SK-N-DZ (cell line): ENCODE data around the gene SOWAHD. TPM values are rescaled to one million over a fixed set of nuclear protein-coding genes. Genes with fewer than 3 reads are reported as not detected.
"Not testable (repeated sequence)": the region's sequence is repeated elsewhere in the genome, so short reads cannot be mapped to it uniquely, and the experiment has no call there.

ENCODE experiments used
- DNase-seq: peaks from one replicate; pipeline ENCODE4 v3.0.0-alpha.2; 2015; ENCODE audit warnings: low spot score
- polyA plus RNA-seq, 2 experiments: library from polyadenylated mRNA; depleted of rRNA; stranded (reverse); fragments of >200 nt; gene quantifications; 2 replicates each; pipeline ENCODE4 v1.2.3, GENCODE V29; 2014

The SOWAHD gene
- 0.64 TPM in 1 of 2 replicates, not detected in the other for polyA plus RNA-seq (2014; cell fraction: cytosol; rRNA removed)
- polyA plus RNA-seq (2014; cell fraction: nucleus; rRNA removed) = 0.09 TPM in 1 of 2 replicates, not detected in the other

- peak; percentile 37 for DNase-seq
Measured at GRCh38 chrX:119757979-119758730, at the start of gene SOWAHD. TSS of gene SOWAHD (plus strand) at chrX:119758588. CDS start at chrX:119758668, 80 bp downstream.

DNA sequence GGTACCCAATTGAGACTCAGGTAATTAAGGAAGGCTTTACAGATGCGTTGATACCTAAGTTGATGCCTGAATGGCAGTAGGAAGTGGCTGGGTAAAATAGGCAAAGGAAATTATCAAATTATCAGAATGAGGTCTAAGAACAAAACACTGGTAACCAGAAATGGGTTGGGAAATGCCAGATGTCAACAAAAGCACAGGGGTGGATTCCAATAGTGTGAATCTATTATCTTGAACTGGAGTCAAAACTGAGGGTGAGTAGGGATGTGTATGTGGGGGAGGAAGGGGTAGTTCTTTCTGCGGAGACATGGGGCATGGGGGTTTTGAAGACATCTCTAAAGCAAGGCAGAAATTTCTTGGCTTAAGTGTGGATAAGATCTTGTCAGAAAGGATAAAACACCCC, 49.5 kb upstream of the SOWAHD start:
- DNase-seq = no peak

DNA sequence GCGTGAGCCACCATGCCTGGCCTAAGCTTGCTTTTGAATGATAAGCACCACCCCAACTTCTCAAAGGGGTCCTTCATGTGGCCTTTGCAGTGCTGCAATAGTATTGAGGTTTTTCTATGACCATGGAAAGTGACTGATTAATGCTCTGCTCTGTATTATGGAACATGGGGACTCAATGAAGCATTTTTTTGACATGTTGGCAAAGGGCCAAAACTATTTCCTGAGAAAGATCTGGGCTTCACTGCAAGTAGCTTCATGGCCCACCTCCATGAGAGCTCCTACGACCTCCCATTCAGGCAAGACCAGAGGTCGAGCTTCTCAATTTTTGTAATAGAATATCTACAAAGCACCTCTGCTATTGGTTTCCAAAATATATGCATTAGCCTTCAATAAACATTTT, 48.8 kb upstream of the SOWAHD start:
- no peak for DNase-seq

DNA sequence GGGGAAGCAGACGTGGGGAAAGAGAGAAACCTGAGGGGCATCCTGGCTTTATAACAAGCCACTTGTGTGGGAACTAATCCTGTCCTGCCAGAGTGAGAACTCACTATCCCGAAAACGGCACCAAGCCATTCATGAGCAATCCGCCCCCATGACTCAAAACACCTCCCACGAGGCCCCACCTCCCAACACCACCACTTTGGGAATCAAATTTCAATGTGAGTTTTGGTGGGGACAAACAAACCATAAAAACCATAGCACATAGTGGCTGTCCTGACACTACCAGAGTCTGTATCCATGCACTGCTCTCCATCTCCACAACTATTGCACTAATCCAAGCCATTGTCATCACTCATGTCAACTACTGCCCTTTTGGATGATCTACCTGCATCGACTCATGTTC, 36.9 kb upstream of the SOWAHD start:
- DNase-seq = no peak

DNA sequence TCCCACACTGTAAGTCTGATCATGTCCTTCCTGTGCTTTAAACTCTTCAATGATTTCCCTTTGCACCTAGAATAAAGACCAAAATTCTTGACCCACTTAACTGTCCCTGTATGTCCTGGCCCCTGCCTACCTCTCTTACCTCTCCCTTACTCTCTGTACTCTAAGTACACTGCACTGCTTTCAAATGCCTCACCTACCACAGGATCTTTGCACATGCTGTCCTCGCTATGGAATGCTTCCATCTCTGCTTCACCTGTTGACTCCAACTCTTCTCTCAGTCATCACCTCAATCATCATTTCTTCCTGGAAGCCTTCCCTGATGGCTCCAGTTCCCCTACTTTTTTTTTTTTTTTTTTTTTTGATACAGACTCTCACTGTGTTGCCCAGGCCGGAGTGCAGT, 36.5 kb upstream of the SOWAHD start:
- no peak for DNase-seq

DNA sequence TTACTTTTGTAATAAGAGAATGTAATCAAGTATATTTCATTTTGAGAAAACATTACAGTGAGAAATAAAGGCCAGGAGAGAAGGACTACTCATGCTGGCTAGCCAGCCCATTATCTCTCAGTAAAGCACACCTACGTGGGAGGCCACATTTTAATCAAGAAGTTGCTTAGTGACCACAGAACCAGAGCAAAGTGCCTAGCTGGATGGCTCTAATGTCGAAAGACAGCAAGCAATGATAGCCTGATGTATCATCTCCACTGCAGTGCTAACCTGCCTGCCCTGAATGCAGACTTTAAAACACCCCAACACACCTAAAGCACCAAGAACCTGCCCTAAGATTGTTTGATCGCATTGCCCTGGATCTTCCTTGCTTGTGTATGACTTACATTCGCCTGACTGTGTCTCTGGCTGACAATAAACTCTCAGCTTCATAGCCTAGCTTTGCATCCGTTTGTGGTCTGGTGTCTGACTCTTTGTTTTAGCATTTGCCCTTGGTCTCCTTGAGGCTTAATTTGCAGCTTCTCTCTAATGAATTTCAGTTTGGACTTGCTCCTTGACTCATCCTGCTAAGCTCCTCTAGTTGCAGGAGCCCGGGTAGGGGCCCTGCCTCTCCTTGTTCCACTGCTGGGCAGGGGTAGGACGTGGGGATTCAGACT, 31.4 kb upstream of the SOWAHD start:
- no peak for DNase-seq

DNA sequence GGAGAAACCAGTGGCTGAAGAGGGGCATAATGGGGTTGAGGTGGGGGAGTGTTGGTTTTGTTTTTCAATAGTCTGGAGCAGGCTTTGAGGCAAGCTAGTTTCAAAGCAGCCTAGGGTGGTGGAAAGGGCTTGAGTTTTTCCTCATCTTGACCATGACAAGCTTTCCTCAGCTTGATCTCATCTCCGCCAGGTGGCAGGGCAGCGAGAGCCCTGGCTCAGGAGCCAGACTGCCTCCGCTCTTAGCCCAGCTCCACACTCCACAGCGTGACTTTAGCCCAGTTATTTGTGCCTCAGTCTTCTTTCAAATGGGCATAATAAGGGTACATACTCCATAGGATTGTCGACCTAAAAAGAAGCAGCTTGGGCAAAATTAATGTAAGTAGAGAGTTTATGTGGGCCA, 29.9 kb upstream of the SOWAHD start:
- DNase-seq = peak; percentile 41

GRCh38 chrX:119729408-119730201, 28.8 kb upstream of the SOWAHD start:
- DNase-seq = peak; percentile 46

- no peak for DNase-seq
Measured at GRCh38 chrX:119734897-119735339, 23.5 kb upstream of the SOWAHD start.

DNA sequence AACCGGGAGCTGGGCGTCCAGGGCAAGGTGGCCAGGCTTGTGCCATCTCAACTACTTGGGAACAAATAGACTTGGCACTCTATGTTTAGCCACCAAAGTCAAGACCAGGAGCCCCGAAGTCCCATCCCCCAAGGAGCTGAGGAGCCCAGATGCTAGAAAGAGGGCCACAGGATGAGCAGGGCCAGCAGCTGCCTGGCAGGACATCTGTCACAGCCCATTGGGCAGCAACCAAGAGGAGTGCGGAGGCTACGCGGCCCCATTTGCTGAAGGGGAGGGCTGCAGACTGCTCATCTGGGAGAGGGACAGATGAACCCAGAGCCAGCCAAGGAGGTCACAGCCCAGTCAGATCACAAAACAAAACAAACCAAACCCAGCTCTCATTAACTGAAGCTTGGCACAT, 22.9 kb upstream of the SOWAHD start:
- no peak for DNase-seq

DNA sequence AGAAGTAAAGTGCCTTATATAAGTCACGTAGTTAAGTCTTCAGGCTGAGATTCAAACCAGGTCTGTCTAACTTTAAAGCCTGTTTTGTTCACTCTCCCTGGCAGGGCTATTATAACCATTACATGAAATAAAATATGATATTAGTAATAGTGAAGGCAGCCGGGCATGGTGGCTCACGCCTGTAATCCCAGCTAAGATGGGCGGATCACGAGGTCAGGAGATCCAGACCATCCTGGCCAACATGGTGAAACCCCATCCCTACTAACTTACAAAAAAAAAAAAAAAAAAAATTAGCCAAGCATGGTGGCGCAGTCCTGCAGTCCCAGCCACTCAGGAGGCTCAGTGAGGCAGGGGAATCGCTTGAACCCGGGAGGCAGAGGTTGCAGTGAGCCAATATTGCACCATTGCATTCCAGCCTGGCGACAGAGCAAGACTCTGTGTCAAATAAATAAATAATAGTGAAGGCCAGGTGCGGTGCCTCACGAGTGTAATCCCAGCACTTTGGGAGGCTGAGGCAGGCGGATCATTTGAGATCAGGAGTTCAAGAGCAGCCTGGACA, 22.1 kb upstream of the SOWAHD start:
- no peak for DNase-seq

DNA sequence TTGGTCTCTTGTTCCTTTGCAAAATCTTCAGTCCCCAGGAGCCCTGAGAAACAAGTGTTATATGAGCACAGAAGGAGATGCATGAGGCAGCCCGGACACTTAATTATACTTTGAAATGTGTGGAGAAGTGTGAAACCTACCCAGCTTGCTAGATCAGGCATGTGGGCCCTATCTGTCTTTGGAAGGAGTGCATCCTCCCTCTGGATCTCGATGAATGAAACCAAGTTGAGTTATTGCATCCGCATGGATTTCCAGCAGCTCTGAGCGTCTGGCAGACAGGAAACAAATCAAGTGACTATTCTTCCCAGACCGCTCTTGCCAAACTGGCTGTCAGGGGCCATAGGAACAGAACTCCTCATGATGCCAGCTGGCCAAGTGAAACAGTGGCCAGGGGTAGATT, 19.6 kb upstream of the SOWAHD start:
- no peak for DNase-seq

DNA sequence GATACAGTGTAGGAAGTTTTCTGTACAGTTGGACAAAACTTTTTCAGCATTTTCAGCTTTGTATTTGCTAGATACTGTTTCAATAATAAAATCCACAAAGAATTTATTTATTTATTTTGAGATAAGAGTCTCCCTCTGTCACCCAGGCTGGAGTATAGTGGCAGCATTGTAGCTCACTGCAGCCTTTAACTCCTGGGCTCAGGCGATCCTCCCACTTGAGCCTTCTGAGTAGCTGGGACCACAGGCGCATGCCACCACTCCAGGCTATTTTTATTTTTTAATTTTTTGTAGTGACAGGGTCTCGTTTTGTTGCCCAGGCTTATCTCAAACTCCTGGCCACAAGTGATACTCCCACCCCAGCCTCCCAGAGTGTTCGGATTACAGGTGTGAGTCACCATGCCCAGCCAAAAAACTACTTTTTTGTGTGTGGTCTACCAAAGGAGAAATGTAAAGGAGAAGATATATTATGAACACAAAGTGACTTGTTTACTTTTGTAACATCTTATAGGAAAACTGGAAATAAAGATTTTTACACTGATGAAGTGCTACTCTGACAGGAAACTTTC, 13.0 kb upstream of the SOWAHD start:
- no peak for DNase-seq

- not testable (repeated sequence) for DNase-seq
Measured at GRCh38 chrX:119750131-119750530, 8.3 kb upstream of the SOWAHD start.

GRCh38 chrX:119750751-119751150, 7.6 kb upstream of the SOWAHD start:
- DNase-seq = not testable (repeated sequence)

DNA sequence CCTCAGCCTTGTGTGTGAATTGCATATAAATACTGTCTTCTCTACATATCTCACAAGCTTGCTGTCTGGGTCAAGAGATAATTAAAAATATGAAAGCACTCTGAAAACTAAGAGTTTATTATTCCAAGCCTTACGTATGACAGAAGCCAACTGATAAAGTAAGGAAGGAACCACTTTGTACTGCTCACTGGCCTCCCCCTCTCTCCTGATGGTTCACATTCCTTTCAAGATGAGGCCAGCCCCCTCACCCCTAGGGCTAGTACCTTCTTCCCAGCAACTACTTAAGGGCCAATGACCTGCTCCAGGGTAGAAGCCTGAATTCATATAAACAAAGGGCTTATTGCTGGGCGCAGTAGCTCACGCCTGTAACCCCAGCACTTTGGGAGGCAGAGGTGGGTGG, 5.4 kb upstream of the SOWAHD start:
- DNase-seq = no peak

DNA sequence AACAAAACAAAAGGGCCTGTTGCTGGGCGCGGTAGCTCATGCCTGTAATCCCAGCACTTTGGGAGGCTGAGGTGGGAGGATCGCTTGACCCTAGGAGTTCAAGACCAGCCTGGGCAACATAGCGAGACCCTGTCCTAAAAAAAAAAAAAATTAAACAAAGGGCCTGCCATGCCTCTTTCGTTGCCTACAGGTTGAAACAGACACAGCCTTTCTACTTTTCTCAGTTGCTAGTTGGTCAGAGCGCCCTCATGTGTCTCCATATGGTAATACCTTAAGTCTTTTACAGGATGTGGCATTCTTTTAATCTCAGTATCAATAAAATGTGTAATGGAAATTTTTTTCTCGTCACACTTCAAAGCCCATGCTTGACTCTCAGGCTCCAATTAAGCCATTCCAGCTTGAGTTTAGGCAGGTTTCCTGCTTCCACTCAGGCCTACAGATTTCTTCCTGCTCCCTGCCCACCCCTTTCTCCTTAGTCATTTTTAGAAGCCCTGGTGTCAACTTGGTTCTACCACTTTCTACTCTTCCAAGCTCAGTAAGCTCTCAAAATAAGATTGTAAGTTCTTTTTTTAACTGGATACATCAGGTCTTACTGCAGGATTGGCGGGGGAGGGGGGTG, 4.6 kb upstream of the SOWAHD start:
- DNase-seq = no peak

GRCh38 chrX:119755981-119756533, 2.3 kb upstream of the SOWAHD start:
- no peak for DNase-seq

DNA sequence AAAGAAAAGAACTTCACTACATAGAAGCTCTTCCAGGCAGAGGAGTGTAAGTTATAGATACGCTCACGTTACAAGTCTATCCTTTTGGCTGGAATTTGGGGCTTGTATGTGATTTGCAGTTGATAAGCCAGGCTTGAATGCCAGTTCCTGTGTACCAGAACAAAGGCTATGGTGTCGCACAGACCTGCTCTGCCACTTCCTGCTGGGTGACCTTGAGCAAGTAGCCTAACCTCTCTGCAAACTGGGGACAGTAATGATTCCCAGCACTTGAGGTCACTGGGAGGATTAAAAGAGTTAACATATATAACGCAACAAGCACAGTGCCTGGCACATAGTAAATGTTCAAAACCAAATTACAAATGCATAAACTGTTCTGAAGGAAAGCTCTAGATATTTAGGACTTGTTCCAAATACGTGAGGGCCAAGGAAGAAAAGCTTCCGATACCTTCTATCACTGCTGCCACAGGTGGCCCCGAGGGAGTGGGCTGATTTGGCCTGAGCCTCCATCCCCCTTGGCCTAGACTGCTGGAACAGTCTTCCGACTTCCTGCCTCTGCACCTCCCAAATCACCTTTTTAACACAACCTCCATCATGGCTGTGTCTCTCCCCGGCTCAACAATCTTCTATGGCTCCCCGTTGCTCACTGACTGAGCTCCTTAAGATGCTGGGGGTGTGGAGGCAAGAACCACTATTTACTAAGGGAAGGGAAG, 1.3 kb upstream of the SOWAHD start:
- no peak for DNase-seq

DNA sequence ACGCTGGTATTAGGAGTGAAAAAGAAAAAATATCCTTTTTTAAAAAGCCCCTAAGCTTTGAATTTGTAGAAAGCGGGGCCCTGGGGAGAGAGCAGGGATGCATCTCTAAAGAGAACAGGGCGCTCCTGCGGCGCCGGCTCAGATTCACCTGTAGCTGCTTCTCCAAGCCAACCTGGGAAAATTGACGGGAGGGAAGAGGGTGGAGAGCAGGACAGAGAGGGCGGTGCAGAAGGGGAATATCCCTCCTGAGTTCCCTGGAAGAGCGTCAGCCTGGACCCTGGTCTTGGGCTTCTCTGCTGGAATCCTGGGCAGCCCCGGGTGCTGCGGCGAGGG, 776 bp upstream of the SOWAHD start:
- no peak for DNase-seq
